ENCODE measurements around the gene FZD10. TPM values are rescaled to one million over a fixed set of nuclear protein-coding genes. Genes with fewer than 3 reads are reported as not detected.

The FZD10 gene
- total and polyA plus RNA-seq, 2 of the 4 experiments (the other 2 are of a cell fraction), result not detected

DNA sequence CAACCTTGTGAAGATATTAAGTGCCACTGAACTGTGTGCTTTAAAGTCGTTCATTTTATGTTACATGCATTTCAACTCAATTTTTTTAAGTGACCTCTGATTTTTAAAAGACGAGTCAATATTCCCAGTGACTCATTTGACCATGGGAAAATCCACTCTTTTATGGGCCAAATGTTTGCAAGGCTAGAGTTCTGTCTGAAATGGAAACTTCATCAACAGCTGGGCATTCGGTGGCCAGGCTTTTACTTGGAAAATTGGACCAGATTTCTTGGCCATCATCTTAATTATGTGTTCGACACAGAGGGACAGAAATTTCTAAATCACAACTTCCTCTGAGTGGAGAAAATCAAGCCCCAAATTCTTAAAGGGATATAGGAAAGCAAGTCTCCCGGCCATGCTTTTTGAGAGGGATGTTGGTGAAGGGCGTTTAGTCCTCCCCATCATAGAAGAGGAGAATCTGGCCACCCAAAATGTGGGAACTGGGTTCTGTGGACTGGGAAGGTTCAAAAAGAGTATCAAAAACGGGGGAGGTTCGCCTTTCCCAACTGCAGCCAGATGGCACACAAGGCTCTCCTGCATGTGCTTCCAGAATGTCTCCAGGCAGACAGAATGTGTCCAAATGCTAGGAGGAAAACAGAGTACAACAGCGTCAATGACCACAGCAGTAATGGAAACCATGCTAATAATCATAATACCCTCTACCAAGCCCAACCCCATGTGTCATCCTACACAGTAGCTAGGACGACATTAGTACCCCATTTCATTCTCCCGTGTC, 40.9 kb upstream of the FZD10 start:
- no peak for TF ChIP-seq MAZ (IDR thresholded peaks at IDR 0.05; ENCODE audit: borderline replicate concordance, low read depth, low read length)
- TF ChIP-seq POLR2A (IDR thresholded peaks at IDR 0.05; ENCODE audit: low read depth, low read length), result no peak
- TF ChIP-seq BHLHE40 (IDR thresholded peaks at IDR 0.05; ENCODE audit: low read depth, low read length), result no peak
- TF ChIP-seq MAFK (IDR thresholded peaks at IDR 0.05; ENCODE audit: low read depth, low read length), result no peak
- TF ChIP-seq, protein P1, sequence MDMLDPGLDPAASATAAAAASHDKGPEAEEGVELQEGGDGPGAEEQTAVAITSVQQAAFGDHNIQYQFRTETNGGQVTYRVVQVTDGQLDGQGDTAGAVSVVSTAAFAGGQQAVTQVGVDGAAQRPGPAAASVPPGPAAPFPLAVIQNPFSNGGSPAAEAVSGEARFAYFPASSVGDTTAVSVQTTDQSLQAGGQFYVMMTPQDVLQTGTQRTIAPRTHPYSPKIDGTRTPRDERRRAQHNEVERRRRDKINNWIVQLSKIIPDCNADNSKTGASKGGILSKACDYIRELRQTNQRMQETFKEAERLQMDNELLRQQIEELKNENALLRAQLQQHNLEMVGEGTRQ (IDR thresholded peaks at IDR 0.05; ENCODE audit: low read depth, low read length), result no peak
- TF ChIP-seq RCOR1 (IDR thresholded peaks at IDR 0.05; ENCODE audit: insufficient replicate concordance, low read length), result no peak
- no peak for TF ChIP-seq RFX5 (IDR thresholded peaks at IDR 0.05; ENCODE audit: low read depth, low read length)
- TF ChIP-seq, protein P2, sequence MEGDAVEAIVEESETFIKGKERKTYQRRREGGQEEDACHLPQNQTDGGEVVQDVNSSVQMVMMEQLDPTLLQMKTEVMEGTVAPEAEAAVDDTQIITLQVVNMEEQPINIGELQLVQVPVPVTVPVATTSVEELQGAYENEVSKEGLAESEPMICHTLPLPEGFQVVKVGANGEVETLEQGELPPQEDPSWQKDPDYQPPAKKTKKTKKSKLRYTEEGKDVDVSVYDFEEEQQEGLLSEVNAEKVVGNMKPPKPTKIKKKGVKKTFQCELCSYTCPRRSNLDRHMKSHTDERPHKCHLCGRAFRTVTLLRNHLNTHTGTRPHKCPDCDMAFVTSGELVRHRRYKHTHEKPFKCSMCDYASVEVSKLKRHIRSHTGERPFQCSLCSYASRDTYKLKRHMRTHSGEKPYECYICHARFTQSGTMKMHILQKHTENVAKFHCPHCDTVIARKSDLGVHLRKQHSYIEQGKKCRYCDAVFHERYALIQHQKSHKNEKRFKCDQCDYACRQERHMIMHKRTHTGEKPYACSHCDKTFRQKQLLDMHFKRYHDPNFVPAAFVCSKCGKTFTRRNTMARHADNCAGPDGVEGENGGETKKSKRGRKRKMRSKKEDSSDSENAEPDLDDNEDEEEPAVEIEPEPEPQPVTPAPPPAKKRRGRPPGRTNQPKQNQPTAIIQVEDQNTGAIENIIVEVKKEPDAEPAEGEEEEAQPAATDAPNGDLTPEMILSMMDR (conservative IDR thresholded peaks at IDR 0.05; ENCODE audit: low read depth, low read length), result no peak
- TF ChIP-seq FOS (IDR thresholded peaks at IDR 0.05; ENCODE audit: low read depth, low read length), result no peak
- no peak for TF ChIP-seq NFE2L2 (IDR thresholded peaks at IDR 0.05; ENCODE audit: low read depth, low read length)
- no peak for TF ChIP-seq MXI1 (IDR thresholded peaks at IDR 0.05; ENCODE audit: borderline replicate concordance, low read depth, low read length)
- TF ChIP-seq, protein P3, sequence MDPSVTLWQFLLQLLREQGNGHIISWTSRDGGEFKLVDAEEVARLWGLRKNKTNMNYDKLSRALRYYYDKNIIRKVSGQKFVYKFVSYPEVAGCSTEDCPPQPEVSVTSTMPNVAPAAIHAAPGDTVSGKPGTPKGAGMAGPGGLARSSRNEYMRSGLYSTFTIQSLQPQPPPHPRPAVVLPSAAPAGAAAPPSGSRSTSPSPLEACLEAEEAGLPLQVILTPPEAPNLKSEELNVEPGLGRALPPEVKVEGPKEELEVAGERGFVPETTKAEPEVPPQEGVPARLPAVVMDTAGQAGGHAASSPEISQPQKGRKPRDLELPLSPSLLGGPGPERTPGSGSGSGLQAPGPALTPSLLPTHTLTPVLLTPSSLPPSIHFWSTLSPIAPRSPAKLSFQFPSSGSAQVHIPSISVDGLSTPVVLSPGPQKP (IDR thresholded peaks at IDR 0.05; ENCODE audit: borderline replicate concordance, low read depth, low read length), result no peak
- no peak for TF ChIP-seq CHD1 (IDR thresholded peaks at IDR 0.05; ENCODE audit: low read depth, low read length)
- no peak for TF ChIP-seq CEBPB (IDR thresholded peaks at IDR 0.05; ENCODE audit: low read depth, low read length)
- no peak overlapping the region for H4K8ac ChIP-seq (ENCODE audit: low read depth in 2 of 2, low read length in 2 of 2)
- POLR2A ChIA-PET (ENCODE audit: unreplicated experiment), result no interaction called here
- H3K4me1 ChIP-seq (ENCODE audit: control insufficient read depth, insufficient read depth, low read length), result no peaks in the 10 kb centered on the region
- H3K36me3 ChIP-seq (ENCODE audit: control insufficient read depth, insufficient read depth, low read length), result no peaks in the 10 kb centered on the region
- no peak overlapping the region for H3K9ac ChIP-seq (ENCODE audit: low read depth, low read length)
- no peak overlapping the region for H2AK5ac ChIP-seq (ENCODE audit: low read depth, low read length)
- intact Hi-C loops (cut with micrococcal nuclease) (no loop called here), dilution Hi-C loops (cut with HindIII; ENCODE audit: low sequenced_read_pairs, unreplicated experiment) (no loop called here), in situ Hi-C loops (cut with MboI; ENCODE audit: low sequenced_read_pairs) (no loop called here)
- H3K56ac ChIP-seq (ENCODE audit: extremely low read depth, insufficient read depth, low read length), result no peak overlapping the region
- H4K5ac ChIP-seq (ENCODE audit: low read depth, low read length), result no peak overlapping the region
- CTCF ChIA-PET, result no interaction called here
- H3K27ac ChIP-seq (ENCODE audit: insufficient read depth, low read length), result no peak overlapping the region
- no peaks in the 10 kb centered on the region for H3K27me3 ChIP-seq (ENCODE audit: control insufficient read depth, insufficient read depth, low read length)
- no peaks in the 10 kb centered on the region for H3K9me1 ChIP-seq (ENCODE audit: insufficient read depth, low read length)
- DNase-seq, result no peak
- H4K20me1 ChIP-seq (ENCODE audit: insufficient read depth, low read length), result no peaks in the 10 kb centered on the region
- H2BK20ac ChIP-seq (ENCODE audit: low read depth, low read length), result no peak overlapping the region
- BruUV-seq (replicated peaks), result no TSS peak
- H3K18ac ChIP-seq (ENCODE audit: low read depth, low read length), result no peak overlapping the region
- no peak overlapping the region for H3K4me3 ChIP-seq (ENCODE audit: insufficient read depth, low read depth, low read length)
- 29% methylated on average over 3 of the region's 11 CpGs; no CpG with 5 or more reads in 1 of the 2 experiments for WGBS, 2 experiments (ENCODE audit: extremely low coverage in 2 of 2, insufficient read length in 1 of 2)
- H2BK5ac ChIP-seq (ENCODE audit: low read depth, low read length, poor library complexity, severe bottlenecking), result no peak overlapping the region
- H2AK9ac ChIP-seq (replicated peaks; ENCODE audit: low read depth, low read length, poor library complexity), result no peak overlapping the region
- H4K91ac ChIP-seq (ENCODE audit: insufficient read depth, low read depth, low read length), result no peak overlapping the region
- no peak overlapping the region for H3K14ac ChIP-seq (replicated peaks; ENCODE audit: low read depth, low read length)
- no peak for ATAC-seq (ENCODE audit: low read depth)
- no peaks in the 10 kb centered on the region for H3K79me1 ChIP-seq (ENCODE audit: low read depth in 1 of 2, low read length in 2 of 2)
- peaks cover 44% of the 10 kb centered on the region for H3K9me3 ChIP-seq (ENCODE audit: control insufficient read depth, insufficient read depth, low read length)
- no peak overlapping the region for H3K4me2 ChIP-seq (ENCODE audit: low read depth, low read length)
- no peak overlapping the region for H3K4ac ChIP-seq (ENCODE audit: low read depth, low read length)
- no peak overlapping the region for H3K23ac ChIP-seq (ENCODE audit: low read depth, low read length)
- H2AFZ ChIP-seq (replicated peaks; ENCODE audit: low read length, poor library complexity), result no peak overlapping the region
- no peak overlapping the region for H2BK120ac ChIP-seq (ENCODE audit: low read depth, low read length)
- no peak overlapping the region for H2BK15ac ChIP-seq (ENCODE audit: low read depth, low read length)

Measured in IMR-90 (cell line).